Neuron (in vitro differentiated cells): ENCODE data around the gene EXOC3L4.

Experiments used
- H2AFZ ChIP-seq: one replicate; pipeline ENCODE4 v1.6.1; 2013; ENCODE audit warnings: low read depth, mild to moderate bottlenecking, inconsistent platforms, low read length, moderate library complexity
- H3K27me3 ChIP-seq: one replicate; pipeline ENCODE4 v1.6.1; 2013; ENCODE audit warnings: low read length; ENCODE audit not compliant: insufficient read depth
- H3K36me3 ChIP-seq: one replicate; pipeline ENCODE4 v1.6.1; 2013; ENCODE audit warnings: low read length; ENCODE audit not compliant: insufficient read depth
- H3K4me1 ChIP-seq: one replicate; pipeline ENCODE4 v1.6.1; 2013; ENCODE audit warnings: low read length; ENCODE audit not compliant: insufficient read depth
- H3K4me3 ChIP-seq: 2 replicates; pipeline ENCODE4 v1.5.1; 2013; ENCODE audit warnings: mild to moderate bottlenecking, low read length, moderate library complexity
- H3K9me3 ChIP-seq: one replicate; pipeline ENCODE4 v1.6.1; 2013; ENCODE audit warnings: low read length

EXOC3L4 gene

DNA sequence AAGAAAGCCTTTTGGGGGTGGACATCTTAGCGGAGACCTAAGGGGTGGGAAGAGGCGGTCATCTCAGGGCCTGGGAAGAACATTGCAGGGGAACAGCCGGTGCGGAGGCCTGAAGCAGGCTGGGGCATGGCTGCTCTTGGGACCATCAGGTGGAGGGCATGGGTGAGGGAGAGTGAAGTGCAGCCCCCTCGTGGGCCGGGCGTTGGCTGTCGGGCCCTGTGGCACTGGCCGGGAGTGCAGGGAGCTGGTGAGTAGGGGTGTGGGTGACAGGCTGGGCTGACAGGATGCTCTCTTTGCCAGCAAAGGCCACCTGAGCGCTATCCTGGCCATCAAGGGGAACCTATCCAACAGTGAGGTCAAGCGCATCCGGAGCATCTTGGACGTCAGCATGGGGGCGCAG is 40.4 kb downstream of the EXOC3L4 start:
- peaks cover 2% of the 10 kb centered on the region for H3K4me1 ChIP-seq
- H3K27me3 ChIP-seq = peaks cover 39% of the 10 kb centered on the region
- H3K9me3 ChIP-seq = no peaks in the 10 kb centered on the region
- no peaks in the 10 kb centered on the region for H3K36me3 ChIP-seq
- H2AFZ ChIP-seq = no peak overlapping the region
- H3K4me3 ChIP-seq = no peak overlapping the region

DNA sequence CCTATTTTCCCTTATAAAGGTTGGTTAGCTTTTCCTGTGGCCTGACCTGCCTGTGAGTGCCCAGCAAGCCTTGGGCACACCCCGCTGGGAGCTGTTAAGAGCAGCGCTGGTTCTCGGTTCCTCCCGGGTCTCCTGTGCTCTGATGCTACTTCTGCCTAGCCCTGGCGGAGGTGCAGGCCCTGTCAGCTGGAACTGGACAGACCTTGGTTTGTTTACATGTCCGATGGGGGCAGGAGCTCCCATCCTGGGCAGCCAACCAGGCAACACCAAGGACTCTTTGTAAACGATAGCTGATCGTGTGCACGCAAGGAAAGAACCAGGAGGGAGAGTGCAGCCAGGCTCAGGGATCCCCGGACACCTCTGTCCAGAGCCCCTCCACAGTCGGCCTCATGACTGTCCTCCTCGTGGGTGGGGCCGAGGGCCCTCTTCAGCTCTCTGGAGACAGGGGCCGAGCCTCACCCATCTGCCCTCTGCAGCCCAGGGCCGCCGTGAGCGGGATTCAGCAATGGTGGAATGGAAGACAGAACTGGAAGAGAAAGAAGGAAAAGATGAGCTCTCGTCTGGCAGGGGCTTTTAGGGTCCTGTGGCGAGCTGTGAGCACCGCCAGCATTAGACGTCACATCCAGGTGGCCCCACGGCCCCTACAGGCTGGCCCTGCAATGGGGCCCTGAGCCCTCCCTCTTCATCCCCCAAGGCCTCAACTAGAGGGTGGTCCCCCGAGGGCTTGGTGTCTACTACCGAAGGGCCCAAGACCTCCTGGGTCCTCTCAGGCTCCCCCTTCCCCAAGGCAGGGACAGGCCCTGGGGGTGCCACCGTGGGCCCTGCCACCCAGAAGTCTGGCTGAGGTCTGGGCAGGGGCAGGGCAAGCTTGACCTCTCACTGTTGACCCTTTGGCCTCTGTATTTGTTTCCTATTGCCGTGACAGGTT is 41.1 kb downstream of the EXOC3L4 start:
- Histone ChIP-seq H3K4me1 (peaks cover 2% of the 10 kb centered on the region), H3K36me3 (no peaks in the 10 kb centered on the region), H3K27me3 (peaks cover 32% of the 10 kb centered on the region)

DNA sequence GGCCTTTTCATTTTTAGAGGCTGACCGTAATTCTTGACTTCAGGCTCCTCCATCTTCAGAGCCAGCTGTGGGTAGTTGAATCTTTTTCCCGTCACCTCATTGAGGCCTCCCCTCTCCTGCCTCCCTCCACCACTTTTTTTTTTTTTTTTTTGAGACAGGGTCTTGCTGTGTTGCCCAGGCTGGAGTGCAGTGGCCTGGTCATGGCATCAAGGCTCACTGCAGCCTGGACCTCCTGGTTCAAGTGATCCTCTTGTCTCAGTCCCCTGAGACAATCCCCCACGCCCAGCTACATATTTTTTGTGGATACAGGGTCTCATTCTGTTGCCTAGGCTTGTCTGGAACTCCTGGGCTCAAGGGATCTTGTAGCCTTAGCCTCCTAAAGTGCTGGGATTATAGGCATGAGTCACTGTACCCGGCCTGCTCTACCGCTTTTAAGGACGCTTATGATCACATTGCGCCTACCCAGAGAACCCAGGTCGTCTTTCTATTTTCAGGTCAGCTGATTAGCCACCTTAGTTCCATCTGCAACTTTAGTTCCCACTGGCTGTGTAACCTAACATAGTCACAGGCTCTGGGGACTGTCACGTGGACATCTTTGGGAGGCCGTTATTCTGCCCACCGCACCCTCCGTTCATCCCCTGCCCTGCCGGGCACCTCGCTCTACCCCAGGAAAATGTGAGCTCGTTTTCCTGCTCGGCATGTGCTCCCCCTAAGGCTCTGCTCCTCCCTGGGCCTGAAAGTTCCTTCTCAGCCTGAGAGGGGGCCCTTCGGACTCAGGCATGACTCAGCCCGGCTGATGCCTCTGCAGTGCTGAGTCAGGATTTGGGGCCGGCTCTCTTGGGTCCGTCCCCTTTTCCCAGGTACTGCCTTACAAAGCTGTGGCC is 42.1 kb downstream of the EXOC3L4 start:
- no peak overlapping the region for H3K4me3 ChIP-seq
- H3K27me3 ChIP-seq = peaks cover 22% of the 10 kb centered on the region
- H3K36me3 ChIP-seq = no peaks in the 10 kb centered on the region
- no peak overlapping the region for H2AFZ ChIP-seq
- no peaks in the 10 kb centered on the region for H3K9me3 ChIP-seq
- peaks cover 2% of the 10 kb centered on the region for H3K4me1 ChIP-seq

More for the DNA sequence above, 41.1 kb downstream of the EXOC3L4 start:
- Histone ChIP-seq H3K4me3 (no peak overlapping the region), H2AFZ (no peak overlapping the region), H3K9me3 (no peaks in the 10 kb centered on the region)

DNA sequence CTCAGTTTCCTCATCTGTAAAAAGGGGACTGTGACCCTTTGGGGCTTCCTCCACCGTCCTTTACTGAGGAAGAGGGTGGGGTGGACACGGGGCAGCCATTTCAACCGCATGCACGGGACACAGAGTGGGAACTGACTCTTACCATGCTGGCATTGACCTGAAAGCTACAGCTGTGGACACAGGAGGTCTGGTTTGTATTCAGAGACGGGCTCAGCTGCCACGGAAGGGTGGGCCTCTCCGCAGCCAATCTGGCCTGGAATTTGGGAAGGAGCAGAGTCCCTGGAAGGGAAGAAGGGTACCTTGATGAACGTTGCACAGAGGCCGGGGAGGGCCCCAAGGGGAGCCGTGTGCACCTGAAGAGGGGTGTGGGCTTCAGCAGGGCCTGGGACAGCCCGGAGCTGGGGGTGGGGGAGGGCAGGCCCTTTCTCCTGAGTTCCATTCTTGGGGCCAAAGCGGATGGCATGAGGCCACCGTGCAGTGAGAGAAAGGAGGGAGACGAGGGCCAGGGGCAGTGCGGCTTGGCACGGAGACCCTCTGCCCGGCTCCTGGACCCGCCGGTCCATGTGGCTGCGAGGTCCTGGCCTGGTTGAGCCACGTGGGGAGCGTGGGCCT is 43.3 kb downstream of the EXOC3L4 start:
- H3K4me3 ChIP-seq = no peak overlapping the region
- H3K9me3 ChIP-seq = no peaks in the 10 kb centered on the region
- H2AFZ ChIP-seq = no peak overlapping the region
- H3K4me1 ChIP-seq = peaks cover 2% of the 10 kb centered on the region
- no peaks in the 10 kb centered on the region for H3K36me3 ChIP-seq
- peaks cover 22% of the 10 kb centered on the region for H3K27me3 ChIP-seq

DNA sequence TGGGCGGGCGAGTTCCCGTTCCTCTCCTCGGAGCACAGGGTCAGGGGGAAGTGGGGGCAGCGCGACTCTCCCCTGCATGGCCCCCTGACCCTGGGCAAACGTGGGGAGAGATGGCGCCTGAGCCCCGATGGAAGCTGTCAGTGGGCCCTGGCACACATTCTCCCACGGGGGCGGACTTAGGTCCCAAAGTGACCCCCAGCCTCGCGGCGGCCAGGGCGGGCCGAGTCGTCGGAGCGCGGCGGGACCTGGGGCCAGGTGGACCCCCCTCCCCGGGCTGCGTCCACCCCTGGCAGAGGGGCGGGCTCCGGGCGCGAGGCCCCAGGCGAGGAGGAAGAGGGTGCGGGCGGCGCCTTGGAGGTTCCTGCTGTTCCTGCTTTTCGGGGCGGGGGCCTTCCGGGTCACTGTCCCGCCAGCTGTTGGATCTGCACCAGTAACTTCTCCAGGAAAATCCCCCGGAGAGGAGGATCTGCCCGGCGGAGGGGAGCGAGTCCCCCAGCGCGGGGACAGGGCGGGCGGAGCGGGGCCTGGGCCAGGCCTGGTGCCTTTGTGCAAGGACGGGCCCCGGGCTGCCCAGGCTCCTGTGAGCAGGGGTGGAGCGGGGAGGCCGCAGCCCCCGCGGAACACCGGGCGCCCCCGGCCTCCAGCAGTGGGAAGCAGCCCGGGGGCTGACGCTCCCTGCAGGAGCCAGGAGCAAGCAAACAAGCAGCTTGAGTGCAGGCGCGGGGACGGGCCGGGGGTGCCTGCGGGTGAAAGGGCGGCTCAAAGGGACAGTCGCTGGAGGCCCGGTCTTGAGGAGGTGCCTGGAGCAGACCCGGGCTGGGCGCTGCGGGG is 44.0 kb downstream of the EXOC3L4 start:
- H3K27me3 ChIP-seq = peaks cover 21% of the 10 kb centered on the region
- H3K4me1 ChIP-seq = peaks cover 2% of the 10 kb centered on the region
- H3K4me3 ChIP-seq = no peak overlapping the region
- no peaks in the 10 kb centered on the region for H3K9me3 ChIP-seq
- no peaks in the 10 kb centered on the region for H3K36me3 ChIP-seq
- peak overlapping the region; percentile 16 for H2AFZ ChIP-seq

DNA sequence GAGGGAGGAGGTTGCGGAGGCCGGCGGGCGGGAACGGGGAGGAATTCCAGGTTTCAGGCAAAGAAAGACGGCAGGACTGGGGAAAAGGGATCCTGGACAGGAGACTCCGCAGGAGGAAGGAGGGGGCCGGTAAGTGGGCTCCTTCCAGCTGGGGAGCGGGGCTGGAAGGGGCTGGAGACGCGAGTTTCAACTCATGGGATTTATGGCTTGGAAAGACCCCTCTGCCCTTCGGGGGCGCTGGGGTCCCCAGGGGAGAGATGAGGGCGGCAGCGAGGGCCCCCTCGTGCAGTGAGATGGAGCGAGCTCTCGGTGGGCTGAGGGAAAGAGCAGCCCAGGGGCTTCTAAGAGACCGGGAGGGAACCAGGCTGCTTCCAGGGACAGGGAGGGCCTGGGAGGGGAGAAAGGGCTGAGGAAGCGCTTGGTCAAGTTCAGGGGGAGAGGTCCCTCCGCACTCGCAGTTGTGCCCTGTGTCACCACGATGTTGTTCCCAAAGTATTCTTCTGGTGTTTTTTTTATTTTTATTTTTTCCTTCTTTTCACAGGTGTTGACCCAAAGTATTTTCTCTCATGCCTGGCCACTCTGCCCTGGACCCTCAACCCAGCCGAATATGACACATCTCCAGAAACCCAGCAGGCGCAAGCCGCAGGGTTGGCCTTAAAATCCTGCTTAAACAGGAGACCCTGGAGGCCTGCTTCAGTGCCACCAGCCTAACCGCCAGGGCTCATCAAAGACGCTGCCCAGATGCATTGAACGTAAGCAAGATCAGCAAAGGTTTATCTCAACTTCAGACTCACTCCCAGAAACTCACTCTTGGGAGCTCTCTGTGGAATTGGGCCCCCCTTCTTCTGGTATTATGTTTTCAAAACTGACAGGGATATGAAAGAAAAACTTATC is 44.9 kb downstream of the EXOC3L4 start:
- Histone ChIP-seq H3K4me3 (no peak overlapping the region), H3K36me3 (no peaks in the 10 kb centered on the region), H2AFZ (peak overlapping the region; percentile 16), H3K4me1 (peaks cover 2% of the 10 kb centered on the region), H3K27me3 (peaks cover 19% of the 10 kb centered on the region), H3K9me3 (no peaks in the 10 kb centered on the region)

DNA sequence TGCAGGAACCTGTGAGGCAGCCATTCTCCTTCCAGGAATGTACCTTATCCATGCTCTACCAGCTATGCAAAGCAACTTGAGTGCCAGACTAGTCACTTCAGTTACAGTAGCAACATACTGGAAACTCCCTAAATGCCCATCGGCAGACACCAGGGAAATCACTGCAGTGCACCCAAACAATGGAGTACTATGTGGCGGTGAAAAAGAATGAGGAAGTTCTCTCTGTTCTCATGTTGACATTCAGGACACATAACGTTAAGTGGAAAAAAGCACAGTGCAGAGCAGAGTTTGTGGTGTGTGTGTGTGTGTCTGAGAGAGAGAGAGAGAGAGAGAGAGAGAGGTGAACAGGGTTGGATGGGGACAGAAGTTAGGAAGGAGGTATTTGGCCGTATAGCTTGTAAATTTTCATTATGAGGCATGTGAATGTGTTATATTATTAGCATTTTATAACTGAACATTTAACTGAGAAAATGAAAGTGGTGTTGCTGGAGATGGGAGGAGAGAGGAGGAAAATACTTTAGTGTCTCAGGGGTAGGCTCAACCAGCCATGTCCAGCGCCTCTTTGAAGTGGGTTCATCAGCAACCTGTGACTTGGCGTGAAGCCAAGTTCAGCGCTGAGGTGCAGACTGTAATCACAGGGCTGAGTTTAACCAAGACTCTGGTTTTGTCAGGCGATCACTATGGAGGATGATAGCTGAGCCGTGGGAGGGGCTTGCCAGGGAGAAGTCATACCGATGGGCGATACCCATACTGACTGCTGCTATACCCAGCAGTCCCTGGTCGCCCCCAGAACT is 46.0 kb downstream of the EXOC3L4 start:
- Histone ChIP-seq H2AFZ (no peak overlapping the region), H3K4me3 (no peak overlapping the region), H3K9me3 (no peaks in the 10 kb centered on the region), H3K4me1 (peaks cover 2% of the 10 kb centered on the region), H3K36me3 (no peaks in the 10 kb centered on the region), H3K27me3 (peaks cover 19% of the 10 kb centered on the region)

DNA sequence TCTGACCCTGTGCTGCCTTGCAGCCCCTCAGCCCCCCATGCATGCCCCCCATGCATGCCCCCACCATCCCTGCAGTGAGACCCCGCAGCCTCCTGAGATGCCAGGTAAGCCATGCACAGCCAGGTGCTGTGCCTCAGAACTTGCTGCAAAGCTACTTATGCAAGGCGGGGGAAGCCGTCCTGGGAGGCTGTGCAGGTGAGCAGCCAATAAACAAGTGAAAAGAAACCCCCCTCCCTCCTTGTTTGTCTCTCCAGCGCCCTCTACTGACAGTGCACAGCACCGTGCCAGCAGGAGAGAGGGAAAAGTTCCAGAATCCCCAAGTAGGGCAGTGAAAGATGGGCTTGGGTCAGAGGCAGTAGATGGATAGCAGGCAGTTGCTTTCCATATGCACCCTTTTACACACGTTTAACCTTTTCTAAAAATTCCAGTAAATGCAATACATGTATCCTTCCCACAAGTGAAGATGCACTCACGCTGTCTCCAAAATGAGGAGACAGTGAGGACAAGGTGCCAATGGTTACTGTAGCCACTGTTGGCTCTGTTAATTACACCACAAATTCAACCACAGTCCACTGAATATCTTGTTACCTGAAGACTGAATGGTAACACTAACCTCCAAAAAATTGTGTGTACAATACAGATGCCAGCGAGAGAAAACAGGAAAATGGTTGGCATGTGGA is 46.7 kb downstream of the EXOC3L4 start:
- no peaks in the 10 kb centered on the region for H3K9me3 ChIP-seq
- no peak overlapping the region for H3K4me3 ChIP-seq
- H2AFZ ChIP-seq = no peak overlapping the region
- H3K4me1 ChIP-seq = peaks cover 2% of the 10 kb centered on the region
- H3K27me3 ChIP-seq = peaks cover 19% of the 10 kb centered on the region
- no peaks in the 10 kb centered on the region for H3K36me3 ChIP-seq

DNA sequence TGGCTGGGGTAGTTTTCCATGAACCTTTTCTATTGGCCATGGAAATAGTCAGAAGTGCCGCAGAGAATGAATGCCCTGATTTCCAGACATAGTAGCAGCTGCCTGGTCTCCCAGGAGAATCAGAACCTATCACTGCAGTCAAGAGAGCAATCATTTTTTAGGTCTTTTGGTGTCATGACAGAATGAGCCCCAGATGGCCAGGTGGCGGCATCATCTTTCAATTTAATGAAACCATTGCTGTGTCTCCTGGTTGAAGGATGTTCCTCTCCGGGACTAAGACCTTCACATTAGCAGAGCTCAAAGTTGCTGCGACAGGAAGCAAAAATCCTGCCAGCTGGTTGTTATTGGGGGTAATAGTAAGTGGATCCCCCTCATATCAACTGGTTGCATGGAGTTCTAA is 47.5 kb downstream of the EXOC3L4 start:
- Histone ChIP-seq H3K9me3 (no peaks in the 10 kb centered on the region), H3K27me3 (peaks cover 19% of the 10 kb centered on the region), H2AFZ (no peak overlapping the region), H3K4me1 (peaks cover 2% of the 10 kb centered on the region), H3K4me3 (no peak overlapping the region), H3K36me3 (no peaks in the 10 kb centered on the region)

DNA sequence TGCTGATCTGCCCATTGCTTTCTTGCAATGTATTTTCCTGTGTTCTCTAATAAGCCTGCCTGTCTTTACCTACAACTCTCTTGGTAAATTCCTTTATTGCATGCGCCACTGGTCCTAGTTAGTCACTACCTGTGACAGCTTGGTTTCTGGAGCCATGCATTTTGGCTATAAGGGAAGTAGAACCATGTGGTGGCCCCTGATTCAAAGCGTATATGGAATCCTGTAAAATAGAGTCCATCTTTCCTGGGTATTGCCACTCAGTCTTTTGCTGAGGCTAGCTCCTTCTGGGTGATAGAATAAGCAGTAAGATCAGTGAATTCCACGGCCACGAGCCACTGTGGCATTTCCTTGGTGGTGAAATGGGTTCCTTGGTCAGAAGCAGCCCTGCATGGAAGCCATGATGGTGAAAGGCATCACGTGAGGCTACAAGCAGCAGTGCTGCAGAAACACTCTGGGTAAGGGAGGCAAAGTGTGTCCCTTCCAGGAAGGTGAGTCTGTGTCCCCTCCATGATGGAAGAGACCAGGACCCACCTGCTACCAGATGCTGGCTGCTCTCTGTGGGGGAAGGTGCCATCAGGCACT is 48.3 kb downstream of the EXOC3L4 start:
- Histone ChIP-seq H2AFZ (no peak overlapping the region), H3K4me1 (peaks cover 2% of the 10 kb centered on the region), H3K4me3 (no peak overlapping the region), H3K27me3 (peaks cover 15% of the 10 kb centered on the region), H3K36me3 (no peaks in the 10 kb centered on the region), H3K9me3 (no peaks in the 10 kb centered on the region)
